NCI-H748 (cell line): Measurements from ENCODE around the gene CIZ1.
"Not testable (repeated sequence)": the region's sequence is repeated elsewhere in the genome, so short reads cannot be mapped to it uniquely, and the experiment has no call there.

Experiments used
- DNase-seq: peaks from one replicate; lab custom pipeline; 2025; ENCODE audit not compliant: unreplicated experiment; lab: John Stamatoyannopoulos, UW

The CIZ1 gene

GRCh38 chr9:128191406-128192046 is at the start of gene CIZ1:
Gene CIZ1 (minus strand): TSS chr9:128191572. CDS start chr9:128190857, 715 bp downstream.
- peak; percentile 86 for DNase-seq

- DNase-seq, result no peak
These were observed 42.5 kb upstream of the CIZ1 start for GRCh38 chr9:128233817-128234406.

- no peak for DNase-seq
These were observed 41.4 kb upstream of the CIZ1 start for GRCh38 chr9:128232528-128233428.

- DNase-seq, result no peak
These were observed 40.5 kb upstream of the CIZ1 start for GRCh38 chr9:128231638-128232527.

GRCh38 chr9:128230897-128231296 is 39.5 kb upstream of the CIZ1 start:
- DNase-seq, result not testable (repeated sequence)

GRCh38 chr9:128226412-128226801 is 35.0 kb upstream of the CIZ1 start:
- no peak for DNase-seq

- DNase-seq, result no peak
These were observed 34.5 kb upstream of the CIZ1 start for GRCh38 chr9:128225770-128226411.

GRCh38 chr9:128224877-128225276 is 33.5 kb upstream of the CIZ1 start:
- no peak for DNase-seq

- no peak for DNase-seq
These were observed 31.7 kb upstream of the CIZ1 start for GRCh38 chr9:128222880-128223670.

- DNase-seq, result no peak
These were observed 30.7 kb upstream of the CIZ1 start for GRCh38 chr9:128222026-128222425.

- no peak for DNase-seq
These were observed 28.5 kb upstream of the CIZ1 start for GRCh38 chr9:128219831-128220230.

- DNase-seq, result peak; percentile 96
These were observed 27.4 kb upstream of the CIZ1 start for GRCh38 chr9:128218518-128219389.

GRCh38 chr9:128218172-128218517 is 26.8 kb upstream of the CIZ1 start:
- no peak for DNase-seq

- no peak for DNase-seq
These were observed 25.6 kb upstream of the CIZ1 start for GRCh38 chr9:128216781-128217553.

GRCh38 chr9:128215491-128216409 is 24.4 kb upstream of the CIZ1 start:
- no peak for DNase-seq

GRCh38 chr9:128214571-128215490 is 23.5 kb upstream of the CIZ1 start:
- no peak for DNase-seq
